CD4-positive, alpha-beta T cell (primary cell): ENCODE measurements around the gene MRPL20. TPM values are rescaled to one million over a fixed set of nuclear protein-coding genes. Genes with fewer than 3 reads are reported as not detected.

Experiments used
- ATAC-seq: fragments of 200-7000 bp; cut with Tn5 transposase; one replicate; pipeline ENCODE4 v1.10.0; 2022; ENCODE audit warnings: mild to moderate bottlenecking; ENCODE audit not compliant: poor library complexity
- CTCF ChIA-PET: fragments of 350-600 bp; sonication (Branson Sonifier 250); formaldehyde crosslinking; loops from one replicate; lab custom pipeline; 2021; ENCODE audit warnings: antibody characterized with exemption, inconsistent platforms; lab: Charles Lee
- POLR2A ChIA-PET: fragments of 350-600 bp; sonication (Branson Sonifier 250); formaldehyde crosslinking; loops from one replicate; lab custom pipeline; 2021; ENCODE audit warnings: antibody characterized with exemption, inconsistent platforms; lab: Charles Lee
- DNase-seq, 14 experiments: peaks; one replicate each; pipeline ENCODE4 v3.0.0-alpha.2; 2013 to 2020; ENCODE audit warnings: mixed read lengths in 2 of 14
- H3K27ac ChIP-seq, 2 donors: one replicate each; pipeline versions ENCODE4 v1.5.1 to v1.7.0; 2013; ENCODE audit warnings: low read length in 2 of 2, low read depth in 1 of 2, mild to moderate bottlenecking in 1 of 2
- H3K27me3 ChIP-seq, 2 experiments: 1 replicate in 1 of 2; 2 replicates in 1 of 2; pipeline versions ENCODE4 v1.6.1 to v1.7.0; 2013; ENCODE audit warnings: low read length in 2 of 2, control low read depth in 1 of 2, mild to moderate bottlenecking in 1 of 2, moderate library complexity in 1 of 2; ENCODE audit not compliant: insufficient read depth in 2 of 2, control insufficient read depth in 1 of 2
- H3K36me3 ChIP-seq: one replicate; pipeline ENCODE4 v1.6.1; 2013; ENCODE audit warnings: low read length, control low read depth; ENCODE audit not compliant: insufficient read depth
- H3K4me1 ChIP-seq: one replicate; pipeline ENCODE4 v1.6.1; 2013; ENCODE audit warnings: low read length, control low read depth; ENCODE audit not compliant: insufficient read depth
- H3K4me3 ChIP-seq: one replicate; pipeline ENCODE4 v1.5.1; 2013; ENCODE audit warnings: mild to moderate bottlenecking, low read length, moderate library complexity
- H3K9me3 ChIP-seq, 2 experiments: 1 replicate in 1 of 2; 2 replicates in 1 of 2; pipeline versions ENCODE4 v1.6.1 to v1.7.0; 2013; ENCODE audit warnings: low read length in 2 of 2, mild to moderate bottlenecking in 2 of 2, control low read depth in 1 of 2, moderate library complexity in 1 of 2; ENCODE audit not compliant: control insufficient read depth in 1 of 2, insufficient read depth in 1 of 2
- H3K27ac Mint-ChIP-seq: one replicate; pipeline ENCODE4 v1.8.0; 2020; ENCODE audit warnings: mixed read lengths
- H3K27me3 Mint-ChIP-seq: one replicate; pipeline ENCODE4 v1.8.0; 2021; ENCODE audit warnings: mixed read lengths
- H3K36me3 Mint-ChIP-seq: one replicate; pipeline ENCODE4 v1.8.0; 2021; ENCODE audit warnings: low read depth, mixed read lengths
- H3K4me1 Mint-ChIP-seq: one replicate; pipeline ENCODE4 v1.8.0; 2021; ENCODE audit warnings: low read depth, mixed read lengths
- H3K4me3 Mint-ChIP-seq: one replicate; pipeline ENCODE4 v1.8.0; 2020; ENCODE audit warnings: mild to moderate bottlenecking, mixed read lengths
- H3K9me3 Mint-ChIP-seq: one replicate; pipeline ENCODE4 v1.8.0; 2020; ENCODE audit warnings: mixed read lengths
- intact Hi-C, 2 experiments: fragments of 100-400 bp; cut with DNase I in 1 of 2; cut with micrococcal nuclease in 1 of 2; formaldehyde crosslinking; loops; one replicate each; pipeline versions ENCODE4 v1.15.1 to v1.9.0; 2023 to 2025; cut with DNase I, micrococcal nuclease
- total RNA-seq, 174 experiments: library from RNA in 2 of 174; stranded (reverse) in 2 of 174; gene quantifications; one replicate each; pipeline ENCODE4 v1.2.3 and lab custom pipeline; 2021 to 2026
- TF ChIP-seq, protein P1 (sequence below): fragments of 200-600 bp; IDR thresholded peaks from one replicate; pipeline ENCODE4 v1.8.0; 2022; ENCODE audit warnings: antibody characterized with exemption, mild to moderate bottlenecking

The MRPL20 gene
- total RNA-seq, 2 experiments from 2014 or later: 99.9 to 103 TPM

GRCh38 chr1:1428174-1428573 lies 21.1 kb upstream of the MRPL20 start:
- ChIA-PET POLR2A (no interaction called here), CTCF (no interaction called here)

DNA sequence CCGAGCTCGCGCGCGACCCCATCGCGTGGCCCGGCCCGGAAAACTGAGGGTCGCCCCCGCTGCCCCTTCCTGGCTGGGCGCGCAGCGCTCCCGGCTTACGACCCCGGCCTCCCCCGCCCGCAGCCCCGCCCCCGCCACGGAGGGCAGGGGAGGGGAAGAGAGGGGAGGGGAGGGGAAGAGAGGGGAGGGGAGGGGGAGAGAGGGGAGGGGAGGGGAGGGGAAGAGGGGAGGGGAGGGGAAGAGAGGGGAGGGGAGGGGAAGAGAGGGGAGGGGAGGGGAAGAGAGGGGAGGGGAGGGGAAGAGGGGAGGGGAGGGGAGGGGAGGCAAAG lies 20.7 kb upstream of the MRPL20 start:
- no peaks in the 10 kb centered on the region for H3K4me1 Mint-ChIP-seq
- intact Hi-C loops: no loop called here
- no peaks in the 10 kb centered on the region for H3K9me3 ChIP-seq
- H3K36me3 ChIP-seq: no peaks in the 10 kb centered on the region
- no peak overlapping the region for H3K27ac Mint-ChIP-seq
- DNase-seq: no peak
- TF ChIP-seq, protein P1, sequence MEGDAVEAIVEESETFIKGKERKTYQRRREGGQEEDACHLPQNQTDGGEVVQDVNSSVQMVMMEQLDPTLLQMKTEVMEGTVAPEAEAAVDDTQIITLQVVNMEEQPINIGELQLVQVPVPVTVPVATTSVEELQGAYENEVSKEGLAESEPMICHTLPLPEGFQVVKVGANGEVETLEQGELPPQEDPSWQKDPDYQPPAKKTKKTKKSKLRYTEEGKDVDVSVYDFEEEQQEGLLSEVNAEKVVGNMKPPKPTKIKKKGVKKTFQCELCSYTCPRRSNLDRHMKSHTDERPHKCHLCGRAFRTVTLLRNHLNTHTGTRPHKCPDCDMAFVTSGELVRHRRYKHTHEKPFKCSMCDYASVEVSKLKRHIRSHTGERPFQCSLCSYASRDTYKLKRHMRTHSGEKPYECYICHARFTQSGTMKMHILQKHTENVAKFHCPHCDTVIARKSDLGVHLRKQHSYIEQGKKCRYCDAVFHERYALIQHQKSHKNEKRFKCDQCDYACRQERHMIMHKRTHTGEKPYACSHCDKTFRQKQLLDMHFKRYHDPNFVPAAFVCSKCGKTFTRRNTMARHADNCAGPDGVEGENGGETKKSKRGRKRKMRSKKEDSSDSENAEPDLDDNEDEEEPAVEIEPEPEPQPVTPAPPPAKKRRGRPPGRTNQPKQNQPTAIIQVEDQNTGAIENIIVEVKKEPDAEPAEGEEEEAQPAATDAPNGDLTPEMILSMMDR: no peak
- H3K4me3 Mint-ChIP-seq: no peak overlapping the region
- no peaks in the 10 kb centered on the region for H3K36me3 Mint-ChIP-seq
- no peaks in the 10 kb centered on the region for H3K9me3 Mint-ChIP-seq
- POLR2A ChIA-PET: no interaction called here
- CTCF ChIA-PET: no interaction called here
- peaks cover 29 to 32% of the 10 kb centered on the region in 2 experiments for H3K27me3 ChIP-seq
- H3K27ac ChIP-seq: no peak overlapping the region
- H3K4me1 ChIP-seq: no peaks in the 10 kb centered on the region
- H3K4me3 ChIP-seq: no peak overlapping the region
- H3K27me3 Mint-ChIP-seq: peaks cover 41% of the 10 kb centered on the region
- no peak for ATAC-seq

More at GRCh38 chr1:1428174-1428573, 21.1 kb upstream of the MRPL20 start:
- H3K27ac ChIP-seq: no peak overlapping the region
- no peaks in the 10 kb centered on the region for H3K9me3 ChIP-seq
- no peak overlapping the region for H3K4me3 ChIP-seq
- H3K4me1 Mint-ChIP-seq: no peaks in the 10 kb centered on the region
- peaks cover 31% of the 10 kb centered on the region in 2 experiments for H3K27me3 ChIP-seq
- H3K27me3 Mint-ChIP-seq: peaks cover 38% of the 10 kb centered on the region
- no peaks in the 10 kb centered on the region for H3K36me3 Mint-ChIP-seq
- no peaks in the 10 kb centered on the region for H3K4me1 ChIP-seq
- ATAC-seq (no peak), DNase-seq (peak in 1 of 14 experiments; percentile 24)
- no peaks in the 10 kb centered on the region for H3K36me3 ChIP-seq
- intact Hi-C loops: no loop called here
- TF ChIP-seq, protein P1: no peak
- no peak overlapping the region for H3K27ac Mint-ChIP-seq
- peak overlapping the region; percentile 5 for H3K4me3 Mint-ChIP-seq
- H3K9me3 Mint-ChIP-seq: no peaks in the 10 kb centered on the region

GRCh38 chr1:1427106-1427819 lies 20.2 kb upstream of the MRPL20 start:
- ATAC-seq: peak; percentile 39
- Mint-ChIP-seq H3K9me3 (no peaks in the 10 kb centered on the region), H3K4me1 (no peaks in the 10 kb centered on the region), H3K4me3 (no peak overlapping the region), H3K27ac (no peak overlapping the region), H3K27me3 (peaks cover 47% of the 10 kb centered on the region), H3K36me3 (no peaks in the 10 kb centered on the region)
- ChIA-PET POLR2A (no interaction called here), CTCF (no interaction called here)
- Histone ChIP-seq H3K9me3 (no peaks in the 10 kb centered on the region), H3K27ac (no peak overlapping the region), H3K4me3 (no peak overlapping the region), H3K4me1 (no peaks in the 10 kb centered on the region), H3K36me3 (no peaks in the 10 kb centered on the region), H3K27me3 (peaks cover 31 to 33% of the 10 kb centered on the region in 2 experiments)
- peak in 2 of 14 experiments; percentile 32 to 64 for DNase-seq
- intact Hi-C loops: no loop called here
- TF ChIP-seq, protein P1: no peak
